GM10248 (cell line): Measurements from ENCODE around the gene UBE2E2.

Experiments
- CTCF ChIA-PET: fragments of 300-600 bp; sonication (Branson Sonifier 250); formaldehyde crosslinking; extraction: SDS; loops from one replicate; lab custom pipeline; 2021; ENCODE audit warnings: antibody characterized with exemption; lab: Yijun Ruan, JAX
- POLR2A ChIA-PET: fragments of 350-650 bp; sonication (Branson Sonifier 250); formaldehyde crosslinking; extraction: SDS; loops from one replicate; lab custom pipeline; 2020; ENCODE audit warnings: antibody characterized with exemption; lab: Yijun Ruan, JAX
- DNase-seq: peaks from one replicate; pipeline ENCODE4 v3.0.0; 2012; ENCODE audit errors: extremely low spot score
- CTCF ChIP-seq: IDR thresholded peaks from 2 replicates; pipeline ENCODE4 v1.5.1; 2012; ENCODE audit warnings: mild to moderate bottlenecking, low read depth; ENCODE audit errors: extremely low read depth, missing control alignments, control extremely low read depth

UBE2E2 gene

GRCh38 chr3:23640471-23641146 is 437.5 kb downstream of the UBE2E2 start:
- no peak for TF ChIP-seq CTCF
- ChIA-PET CTCF (interaction anchor here (4.0 kb wide), 1 partner anchor 8 kb away, joined by 17 read pairs; no protein-coding TSS in a partner anchor), POLR2A (no interaction called here)
- no peak for DNase-seq
